NB4 (cell line): ENCODE results near the gene ARL2BP.

Experiments
- DNase-seq: peaks from one replicate; pipeline ENCODE4 v3.0.0; 2010; ENCODE audit warnings: low read depth
- H3K4me3 ChIP-seq: one replicate; pipeline ENCODE4 v1.5.1; 2011; ENCODE audit warnings: mild to moderate bottlenecking, low read depth, low read length, moderate library complexity
- MYC ChIP-seq: IDR thresholded peaks from 2 replicates; pipeline ENCODE4 v1.6.1; 2011; ENCODE audit warnings: low read depth, low read length
- POLR2A ChIP-seq: IDR thresholded peaks from 2 replicates; pipeline ENCODE4 v1.6.1; 2011; ENCODE audit warnings: mild to moderate bottlenecking; ENCODE audit not compliant: insufficient read length; ENCODE audit errors: extremely low read depth
- TF ChIP-seq, protein P1 (sequence below): IDR thresholded peaks from 2 replicates; pipeline ENCODE4 v1.6.1; 2011; ENCODE audit warnings: low read depth, low read length
- TF ChIP-seq, protein P2 (sequence below): IDR thresholded peaks from one replicate; pipeline ENCODE4 v1.5.1; 2012; ENCODE audit warnings: low read depth, low read length

The ARL2BP gene

GRCh38 chr16:57252148-57252721, 7.2 kb downstream of the ARL2BP start:
- no peak for DNase-seq
- TF ChIP-seq, protein P1, sequence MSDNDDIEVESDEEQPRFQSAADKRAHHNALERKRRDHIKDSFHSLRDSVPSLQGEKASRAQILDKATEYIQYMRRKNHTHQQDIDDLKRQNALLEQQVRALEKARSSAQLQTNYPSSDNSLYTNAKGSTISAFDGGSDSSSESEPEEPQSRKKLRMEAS, result no peak
- TF ChIP-seq MYC, result no peak
- no peak for TF ChIP-seq POLR2A
- TF ChIP-seq, protein P2, sequence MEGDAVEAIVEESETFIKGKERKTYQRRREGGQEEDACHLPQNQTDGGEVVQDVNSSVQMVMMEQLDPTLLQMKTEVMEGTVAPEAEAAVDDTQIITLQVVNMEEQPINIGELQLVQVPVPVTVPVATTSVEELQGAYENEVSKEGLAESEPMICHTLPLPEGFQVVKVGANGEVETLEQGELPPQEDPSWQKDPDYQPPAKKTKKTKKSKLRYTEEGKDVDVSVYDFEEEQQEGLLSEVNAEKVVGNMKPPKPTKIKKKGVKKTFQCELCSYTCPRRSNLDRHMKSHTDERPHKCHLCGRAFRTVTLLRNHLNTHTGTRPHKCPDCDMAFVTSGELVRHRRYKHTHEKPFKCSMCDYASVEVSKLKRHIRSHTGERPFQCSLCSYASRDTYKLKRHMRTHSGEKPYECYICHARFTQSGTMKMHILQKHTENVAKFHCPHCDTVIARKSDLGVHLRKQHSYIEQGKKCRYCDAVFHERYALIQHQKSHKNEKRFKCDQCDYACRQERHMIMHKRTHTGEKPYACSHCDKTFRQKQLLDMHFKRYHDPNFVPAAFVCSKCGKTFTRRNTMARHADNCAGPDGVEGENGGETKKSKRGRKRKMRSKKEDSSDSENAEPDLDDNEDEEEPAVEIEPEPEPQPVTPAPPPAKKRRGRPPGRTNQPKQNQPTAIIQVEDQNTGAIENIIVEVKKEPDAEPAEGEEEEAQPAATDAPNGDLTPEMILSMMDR, result no peak
- no peak overlapping the region for H3K4me3 ChIP-seq

- no peak for TF ChIP-seq MYC
- TF ChIP-seq, protein P2, result no peak
- TF ChIP-seq POLR2A, result no peak
- TF ChIP-seq, protein P1, result no peak
- no peak for DNase-seq
- H3K4me3 ChIP-seq, result no peak overlapping the region
These were observed 8.4 kb downstream of the ARL2BP start for GRCh38 chr16:57253466-57253865.

GRCh38 chr16:57255686-57256415, 10.8 kb downstream of the ARL2BP start:
- no peak for DNase-seq
- no peak for TF ChIP-seq POLR2A
- TF ChIP-seq, protein P1, result no peak
- TF ChIP-seq, protein P2, result no peak
- TF ChIP-seq MYC, result no peak
- H3K4me3 ChIP-seq, result no peak overlapping the region

- TF ChIP-seq MYC, result no peak
- TF ChIP-seq, protein P2, result no peak
- TF ChIP-seq, protein P1, result no peak
- TF ChIP-seq POLR2A, result no peak
- no peak for DNase-seq
These were observed 11.7 kb downstream of the ARL2BP start for GRCh38 chr16:57256601-57257395.

DNA sequence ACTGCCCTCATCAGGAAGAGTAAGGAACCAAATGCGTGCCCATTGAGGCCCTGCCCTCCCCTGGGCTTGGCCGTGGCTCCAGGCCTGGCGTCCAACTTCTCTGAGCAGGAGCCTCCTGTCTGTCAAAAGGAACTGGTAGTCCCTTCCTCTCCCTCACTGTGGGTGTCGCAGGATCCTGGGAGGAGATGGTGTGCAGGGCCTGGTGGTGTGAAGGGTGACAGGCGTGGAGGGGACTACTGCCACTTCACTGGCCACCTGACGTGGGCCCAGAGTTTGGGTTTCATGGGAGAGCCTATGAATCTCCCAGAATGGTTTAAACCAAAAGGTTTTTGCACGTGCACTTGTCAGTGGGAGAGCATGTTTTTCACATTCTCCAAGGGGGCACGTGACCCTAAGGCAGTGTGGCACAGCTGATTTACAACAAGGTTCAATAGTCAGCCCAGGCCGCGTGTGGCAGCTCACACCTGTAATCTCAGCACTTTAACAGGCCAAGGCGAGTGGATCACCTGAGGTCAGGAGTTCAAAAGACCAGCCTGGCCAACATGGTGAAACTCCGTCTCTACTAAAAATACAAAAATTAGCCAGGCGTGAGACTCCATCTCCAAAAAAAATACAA, 12.5 kb downstream of the ARL2BP start:
- TF ChIP-seq, protein P2, result no peak
- TF ChIP-seq MYC, result no peak
- DNase-seq, result no peak
- H3K4me3 ChIP-seq, result no peak overlapping the region

More at GRCh38 chr16:57256601-57257395, 11.7 kb downstream of the ARL2BP start:
- H3K4me3 ChIP-seq, result no peak overlapping the region
